GM23338 (cell line): ENCODE data around the gene NTM. TPM values are rescaled to one million over a fixed set of nuclear protein-coding genes. Genes with fewer than 3 reads are reported as not detected.

ENCODE experiments used
- ATAC-seq: fragments of 200-7000 bp; cut with Tn5 transposase; 3 replicates; pipeline ENCODE4 v1.9.1; 2020
- DNase-seq: peaks from one replicate; pipeline ENCODE4 v3.0.0-alpha.2; 2015; ENCODE audit warnings: low spot score
- H2AFZ ChIP-seq: fragments of 200-600 bp; sonication (generic); 2 replicates; pipeline ENCODE4 v1.8.0; 2016; ENCODE audit warnings: antibody characterized with exemption, mild to moderate bottlenecking, moderate library complexity
- H3F3A ChIP-seq: fragments of 200-600 bp; sonication (generic); replicated peaks from 2 replicates; pipeline ENCODE4 v1.8.0; 2017; ENCODE audit warnings: antibody characterized with exemption, mixed run types, low read depth
- H3K27ac ChIP-seq: fragments of 200-600 bp; sonication (generic); 2 replicates; pipeline ENCODE4 v1.6.1; 2016; ENCODE audit warnings: low read depth
- H3K27me3 ChIP-seq: fragments of 200-600 bp; sonication (generic); 2 replicates; pipeline ENCODE4 v1.8.0; 2016; ENCODE audit warnings: mild to moderate bottlenecking, mixed run types, moderate library complexity; ENCODE audit not compliant: insufficient read depth
- H3K36me3 ChIP-seq: fragments of 200-600 bp; sonication (generic); 2 replicates; pipeline ENCODE4 v1.8.0; 2016; ENCODE audit warnings: mild to moderate bottlenecking; ENCODE audit not compliant: insufficient read depth
- H3K4me1 ChIP-seq: fragments of 200-600 bp; sonication (generic); 2 replicates; pipeline ENCODE4 v1.8.0; 2016; ENCODE audit warnings: mild to moderate bottlenecking, moderate library complexity; ENCODE audit not compliant: insufficient read depth
- H3K4me2 ChIP-seq: fragments of 200-600 bp; sonication (generic); 2 replicates; pipeline ENCODE4 v1.7.1; 2017; ENCODE audit warnings: mixed run types
- H3K4me3 ChIP-seq: fragments of 200-600 bp; sonication (generic); 2 replicates; pipeline ENCODE4 v1.6.1; 2016; ENCODE audit warnings: mixed run types
- H3K79me2 ChIP-seq: fragments of 200-600 bp; sonication (generic); replicated peaks from 2 replicates; pipeline ENCODE4 v1.8.0; 2017; ENCODE audit warnings: mild to moderate bottlenecking; ENCODE audit not compliant: insufficient read depth
- H3K9me2 ChIP-seq: fragments of 200-600 bp; sonication (generic); 2 replicates; pipeline ENCODE4 v1.8.0; 2017; ENCODE audit not compliant: insufficient read depth
- H4K20me1 ChIP-seq: fragments of 200-600 bp; sonication (generic); replicated peaks from 2 replicates; pipeline ENCODE4 v1.8.0; 2017; ENCODE audit warnings: mild to moderate bottlenecking; ENCODE audit not compliant: insufficient read depth
- H3K27ac Mint-ChIP-seq: 2 replicates; pipeline ENCODE4 v1.8.0; 2020; ENCODE audit warnings: inconsistent platforms, mild to moderate bottlenecking, moderate library complexity, mixed read lengths
- H3K27me3 Mint-ChIP-seq: 3 replicates; pipeline ENCODE4 v1.8.0; 2022; ENCODE audit warnings: low read depth, mild to moderate bottlenecking, moderate library complexity, mixed read lengths, inconsistent platforms; ENCODE audit not compliant: insufficient read depth, poor library complexity
- H3K36me3 Mint-ChIP-seq: 3 replicates; pipeline ENCODE4 v1.8.0; 2021; ENCODE audit warnings: low read depth, mild to moderate bottlenecking, inconsistent platforms, moderate library complexity, mixed read lengths
- H3K4me1 Mint-ChIP-seq: 3 replicates; pipeline ENCODE4 v1.8.0; 2020; ENCODE audit warnings: mild to moderate bottlenecking, inconsistent platforms, mixed read lengths
- H3K4me3 Mint-ChIP-seq: 3 replicates; pipeline ENCODE4 v1.8.0; 2021; ENCODE audit warnings: moderate library complexity, mild to moderate bottlenecking, inconsistent platforms, mixed read lengths
- H3K9me3 Mint-ChIP-seq: 3 replicates; pipeline ENCODE4 v1.8.0; 2020; ENCODE audit warnings: moderate library complexity, mild to moderate bottlenecking, inconsistent platforms, mixed read lengths
- CREB1 ChIP-seq: fragments of 250-450 bp; sonication (Bioruptor Pico); IDR thresholded peaks from 2 replicates; pipeline ENCODE4 v1.5.0; 2020; ENCODE audit warnings: low read depth, mild to moderate bottlenecking, moderate library complexity
- ETS1 ChIP-seq: IDR thresholded peaks from 2 replicates; pipeline ENCODE4 v1.6.1; 2016; ENCODE audit warnings: antibody characterized with exemption
- EZH2 ChIP-seq: fragments of 200-600 bp; sonication (generic); IDR thresholded peaks from one replicate; pipeline ENCODE4 v1.8.0; 2017; ENCODE audit warnings: antibody characterized with exemption, mild to moderate bottlenecking, low read depth; ENCODE audit not compliant: unreplicated experiment
- EZH2phosphoT487 ChIP-seq: fragments of 200-600 bp; sonication (generic); IDR thresholded peaks from one replicate; pipeline ENCODE4 v1.8.1; 2018; ENCODE audit warnings: antibody characterized with exemption; ENCODE audit not compliant: unreplicated experiment
- NANOG ChIP-seq: IDR thresholded peaks from 2 replicates; pipeline ENCODE4 v1.6.1; 2016; ENCODE audit warnings: antibody characterized with exemption, borderline replicate concordance
- POLR2AphosphoS5 ChIP-seq: IDR thresholded peaks from 2 replicates; pipeline ENCODE4 v1.6.1; 2016; ENCODE audit warnings: antibody characterized with exemption, low read depth
- REST ChIP-seq: IDR thresholded peaks from one replicate; pipeline ENCODE4 v1.6.1; 2018; ENCODE audit warnings: antibody characterized with exemption; ENCODE audit not compliant: unreplicated experiment
- STAT1 ChIP-seq: IDR thresholded peaks from one replicate; pipeline ENCODE4 v1.6.1; 2016; ENCODE audit warnings: antibody characterized with exemption; ENCODE audit not compliant: unreplicated experiment
- ZNF114 ChIP-seq: fragments of 250-450 bp; sonication (Bioruptor Pico); IDR thresholded peaks from 2 replicates; pipeline ENCODE4 v1.5.0; 2020; ENCODE audit warnings: mild to moderate bottlenecking, moderate library complexity
- ZNF331 ChIP-seq: fragments of 250-450 bp; sonication (Bioruptor Pico); IDR thresholded peaks from 2 replicates; pipeline ENCODE4 v1.5.0; 2020; ENCODE audit warnings: low read depth, mild to moderate bottlenecking, moderate library complexity
- ZNF462 ChIP-seq: fragments of 250-450 bp; sonication (Bioruptor Pico); IDR thresholded peaks from 2 replicates; pipeline ENCODE4 v1.5.0; 2020; ENCODE audit warnings: mild to moderate bottlenecking, moderate library complexity
- polyA plus RNA-seq: library from polyadenylated mRNA; unstranded; fragments of >200 nt; fragmentation: Nextera tagmentation; extraction: Ambion mirVana; gene quantifications from 2 replicates; pipeline ENCODE4 v1.2.1, GENCODE V29; 2016
- total RNA-seq: library from RNA; depleted of rRNA; stranded (reverse); fragments of >200 nt; shearing (Covaris generic); gene quantifications from 2 replicates; pipeline ENCODE4 v1.2.3, GENCODE V29; 2014
- TF ChIP-seq, protein P1 (sequence below), 2 experiments: fragments of 200-600 bp in 1 of 2; sonication (generic) in 1 of 2; conservative IDR thresholded peaks; 2 replicates each; pipeline versions ENCODE4 v1.5.1 to v1.6.1; 2016 to 2017; ENCODE audit warnings: antibody characterized with exemption in 2 of 2, low read depth in 2 of 2, mild to moderate bottlenecking in 2 of 2, moderate library complexity in 1 of 2

The NTM gene
- total and polyA plus RNA-seq, 2 experiments from 2014 or later, result 10.6 to 14.6 TPM

DNA sequence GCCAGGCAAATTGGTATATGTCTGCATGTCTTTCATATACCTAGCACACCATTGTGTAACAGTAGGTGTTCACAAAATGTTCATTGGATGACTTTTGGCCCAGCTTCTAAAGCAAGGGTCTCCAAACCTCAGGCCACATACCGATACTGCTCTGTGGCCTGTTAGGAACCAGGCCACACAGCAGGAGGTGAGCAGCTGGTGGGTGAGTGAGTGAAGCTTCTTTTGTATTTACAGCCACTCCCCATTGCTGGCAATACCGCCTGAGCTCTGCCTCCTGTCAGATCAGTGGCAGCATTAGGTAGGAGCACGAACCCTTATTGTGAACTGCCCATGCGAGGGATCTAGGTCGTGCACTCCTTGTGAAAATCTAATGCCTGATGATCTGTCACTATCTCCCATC lies 836.6 kb downstream of the NTM start (continued):
- TF ChIP-seq ZNF462 (CRISPR knock-in tag) (no peak), ZNF114 (CRISPR knock-in tag) (no peak)

DNA sequence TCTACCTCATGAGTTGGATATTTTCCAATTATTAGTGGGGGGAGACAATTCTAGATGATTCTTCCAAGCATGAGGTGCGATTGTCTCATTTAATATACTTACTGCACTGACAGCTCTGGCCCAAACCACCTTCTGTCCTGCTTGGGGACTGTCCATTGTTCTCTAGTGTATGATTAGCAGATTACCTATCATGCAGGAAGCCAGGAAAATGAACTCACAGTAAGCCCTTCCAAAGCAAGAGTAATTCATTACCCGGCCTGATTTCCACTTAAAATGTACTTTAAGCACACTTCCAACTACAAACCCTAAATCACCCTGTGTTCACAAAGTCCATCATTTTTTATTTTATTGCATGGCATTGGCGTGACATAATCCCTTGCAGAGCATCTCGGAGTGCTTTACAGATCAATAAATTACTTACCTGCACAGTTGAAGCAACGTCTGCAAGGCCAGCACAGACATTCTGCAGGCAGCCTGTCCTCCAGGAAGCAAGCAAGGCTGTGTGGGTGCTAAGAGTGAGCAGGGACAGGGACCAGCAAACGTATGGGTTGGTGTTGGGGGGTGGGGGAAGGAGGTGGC lies 838.2 kb downstream of the NTM start:
- Histone ChIP-seq H3F3A (no peaks in the 10 kb centered on the region), H3K4me3 (no peak overlapping the region), H3K4me1 (no peaks in the 10 kb centered on the region), H3K27ac (no peak overlapping the region), H3K27me3 (no peaks in the 10 kb centered on the region), H2AFZ (no peak overlapping the region), H3K36me3 (no peaks in the 10 kb centered on the region), H4K20me1 (no peaks in the 10 kb centered on the region; the same call in 1 of the 2 replicates), H3K79me2 (no peaks in the 10 kb centered on the region), H3K9me2 (peaks cover 4% of the 10 kb centered on the region; the same call in 1 of the 2 replicates), H3K4me2 (no peak overlapping the region)
- Mint-ChIP-seq H3K9me3 (peaks cover 24% of the 10 kb centered on the region), H3K36me3 (peaks cover 9% of the 10 kb centered on the region), H3K27ac (no peak overlapping the region), H3K27me3 (no peaks in the 10 kb centered on the region), H3K4me3 (no peak overlapping the region), H3K4me1 (no peaks in the 10 kb centered on the region)
- ATAC-seq (no peak), DNase-seq (no peak)
- TF ChIP-seq ETS1 (no peak), ZNF114 (CRISPR knock-in tag) (no peak), REST (no peak), ZNF331 (CRISPR knock-in tag) (no peak), EZH2phosphoT487 (no peak), POLR2AphosphoS5 (no peak), EZH2 (no peak), NANOG (no peak), CREB1 (CRISPR knock-in tag) (no peak), STAT1 (no peak)
- TF ChIP-seq, protein P1, sequence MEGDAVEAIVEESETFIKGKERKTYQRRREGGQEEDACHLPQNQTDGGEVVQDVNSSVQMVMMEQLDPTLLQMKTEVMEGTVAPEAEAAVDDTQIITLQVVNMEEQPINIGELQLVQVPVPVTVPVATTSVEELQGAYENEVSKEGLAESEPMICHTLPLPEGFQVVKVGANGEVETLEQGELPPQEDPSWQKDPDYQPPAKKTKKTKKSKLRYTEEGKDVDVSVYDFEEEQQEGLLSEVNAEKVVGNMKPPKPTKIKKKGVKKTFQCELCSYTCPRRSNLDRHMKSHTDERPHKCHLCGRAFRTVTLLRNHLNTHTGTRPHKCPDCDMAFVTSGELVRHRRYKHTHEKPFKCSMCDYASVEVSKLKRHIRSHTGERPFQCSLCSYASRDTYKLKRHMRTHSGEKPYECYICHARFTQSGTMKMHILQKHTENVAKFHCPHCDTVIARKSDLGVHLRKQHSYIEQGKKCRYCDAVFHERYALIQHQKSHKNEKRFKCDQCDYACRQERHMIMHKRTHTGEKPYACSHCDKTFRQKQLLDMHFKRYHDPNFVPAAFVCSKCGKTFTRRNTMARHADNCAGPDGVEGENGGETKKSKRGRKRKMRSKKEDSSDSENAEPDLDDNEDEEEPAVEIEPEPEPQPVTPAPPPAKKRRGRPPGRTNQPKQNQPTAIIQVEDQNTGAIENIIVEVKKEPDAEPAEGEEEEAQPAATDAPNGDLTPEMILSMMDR (conservative IDR thresholded peaks at IDR 0.05; ENCODE audit: low read depth in 2 of 2), result no peak
